Stimulated activated CD4-positive, alpha-beta T cell treated with anti-CD3 and anti-CD28 coated beads, TNF-alpha, amount 100 ng/mL, for 24 hours (primary cell): ENCODE measurements around the gene CRIP3.
"Not testable (repeated sequence)": the region's sequence is repeated elsewhere in the genome, so short reads cannot be mapped to it uniquely, and the experiment has no call there.

Source experiments
- DNase-seq, 3 experiments: peaks; one replicate each; pipeline ENCODE4 v3.0.0-alpha.2; 2020; ENCODE audit warnings: low read depth in 3 of 3

The CRIP3 gene, protein sequence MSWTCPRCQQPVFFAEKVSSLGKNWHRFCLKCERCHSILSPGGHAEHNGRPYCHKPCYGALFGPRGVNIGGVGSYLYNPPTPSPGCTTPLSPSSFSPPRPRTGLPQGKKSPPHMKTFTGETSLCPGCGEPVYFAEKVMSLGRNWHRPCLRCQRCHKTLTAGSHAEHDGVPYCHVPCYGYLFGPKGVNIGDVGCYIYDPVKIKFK

GRCh38 chr6:43308101-43308989 is at the start of gene CRIP3:
Gene CRIP3, minus strand, starts transcription at chr6:43308826. Its CDS starts 34 bp downstream, at chr6:43308792.
- DNase-seq: peak; percentile 6 to 60 (median 28)

GRCh38 chr6:43355862-43356590 is 47.4 kb upstream of the CRIP3 start:
- no peak for DNase-seq

- DNase-seq: not testable (repeated sequence)
These were observed 43.3 kb upstream of the CRIP3 start for GRCh38 chr6:43351951-43352350.

GRCh38 chr6:43347444-43347843 is 38.8 kb upstream of the CRIP3 start:
- DNase-seq: no peak

GRCh38 chr6:43347021-43347420 is 38.4 kb upstream of the CRIP3 start:
- DNase-seq: no peak

- DNase-seq: not testable (repeated sequence)
These were observed 37.6 kb upstream of the CRIP3 start for GRCh38 chr6:43346243-43346642.

- no peak for DNase-seq
These were observed 30.5 kb upstream of the CRIP3 start for GRCh38 chr6:43339168-43339567.

DNA sequence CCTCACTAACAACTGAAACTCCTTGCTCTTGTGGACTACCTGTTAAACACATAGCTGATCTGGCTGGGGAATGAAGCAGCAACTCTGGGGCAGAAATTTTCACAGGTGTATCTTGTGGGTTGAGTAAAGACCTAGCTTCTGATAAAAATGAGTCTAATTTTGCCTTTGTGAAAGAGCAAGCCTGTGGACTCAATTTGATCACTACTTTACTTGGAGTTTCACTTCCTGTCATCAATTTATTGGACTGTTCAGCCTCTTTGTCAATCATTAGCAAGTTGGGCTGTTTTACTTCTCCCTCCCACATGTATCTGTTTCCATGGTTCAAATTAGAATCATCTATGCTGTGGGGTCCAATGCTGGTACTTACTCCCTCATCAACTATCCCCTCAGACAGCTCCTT is 29.6 kb upstream of the CRIP3 start:
- DNase-seq: no peak

- DNase-seq: no peak
These were observed 27.8 kb upstream of the CRIP3 start for GRCh38 chr6:43336382-43336781.

- DNase-seq: no peak
These were observed 26.8 kb upstream of the CRIP3 start for GRCh38 chr6:43335469-43335868.

DNA sequence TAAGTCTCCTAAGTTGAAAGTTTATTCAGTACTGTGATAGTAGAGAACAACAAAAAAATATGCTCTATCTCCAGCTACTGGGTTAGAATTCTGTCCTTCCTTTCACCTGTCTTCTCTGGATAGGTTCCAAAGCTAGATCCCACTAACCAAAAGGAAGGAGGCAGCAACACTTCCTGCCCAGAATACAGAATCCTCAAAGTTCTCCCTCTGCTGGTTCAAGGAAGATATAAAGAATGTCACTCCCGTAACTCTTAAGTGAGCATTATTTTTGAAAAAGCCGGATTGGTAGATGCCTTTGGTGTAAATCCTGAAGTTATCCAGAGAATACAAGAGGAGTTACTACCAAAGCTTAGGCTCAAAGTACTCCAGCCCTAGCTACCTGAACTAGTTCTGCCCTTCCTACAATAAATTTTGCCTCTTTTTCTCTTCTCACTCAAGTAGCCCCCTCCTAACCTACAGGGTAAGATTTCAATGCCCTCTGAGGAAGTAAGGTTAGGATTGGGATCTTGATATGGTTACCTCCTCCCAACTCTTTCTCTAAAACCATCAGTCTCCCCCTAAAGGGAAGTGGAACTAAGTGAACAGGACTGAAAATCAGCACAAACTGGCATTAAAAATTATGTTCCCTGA is 26.0 kb upstream of the CRIP3 start:
- no peak for DNase-seq

DNA sequence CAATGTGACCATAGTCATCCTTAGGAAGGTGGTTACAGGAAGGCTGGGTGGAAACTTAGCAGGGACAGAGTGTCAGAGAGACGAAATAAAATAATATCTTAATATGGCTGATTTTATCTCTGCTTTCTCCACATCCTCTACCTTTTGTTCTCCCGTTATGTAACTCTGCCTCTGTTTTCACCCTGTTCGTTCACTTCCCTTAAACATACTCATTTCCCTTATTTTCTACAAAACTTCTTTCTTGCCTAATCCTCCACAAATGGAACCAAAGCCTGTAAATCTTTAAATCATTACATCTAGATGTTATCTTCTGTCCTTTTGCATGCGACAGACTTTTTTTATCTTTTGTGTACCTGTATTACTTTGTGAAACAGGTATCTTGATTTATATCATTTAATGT is 23.3 kb upstream of the CRIP3 start:
- no peak for DNase-seq

DNA sequence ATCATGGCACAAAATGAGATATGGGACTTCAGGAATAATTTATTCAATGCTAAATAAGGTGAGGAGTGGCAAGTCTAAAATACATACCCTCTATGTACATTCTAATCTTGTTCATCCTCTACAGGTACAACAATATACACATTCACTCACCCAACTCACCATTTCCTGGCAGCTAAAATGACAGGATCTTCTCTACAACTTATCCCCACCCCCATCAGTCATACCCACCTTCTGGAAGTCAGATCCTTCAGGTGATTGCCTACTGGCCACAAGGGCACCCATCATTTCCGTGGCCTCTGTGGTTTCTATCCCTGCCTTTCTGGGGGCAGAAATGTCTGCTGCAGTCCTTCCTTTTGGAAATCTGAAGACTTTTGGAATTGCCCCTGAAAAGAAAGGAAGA is 22.8 kb upstream of the CRIP3 start:
- no peak for DNase-seq

GRCh38 chr6:43328528-43328927 is 19.9 kb upstream of the CRIP3 start:
- no peak for DNase-seq

- DNase-seq: no peak
These were observed 17.2 kb upstream of the CRIP3 start for GRCh38 chr6:43325876-43326275.

GRCh38 chr6:43318011-43318410 is 9.4 kb upstream of the CRIP3 start:
- DNase-seq: no peak

GRCh38 chr6:43313813-43314212 is 5.2 kb upstream of the CRIP3 start:
- DNase-seq: no peak

DNA sequence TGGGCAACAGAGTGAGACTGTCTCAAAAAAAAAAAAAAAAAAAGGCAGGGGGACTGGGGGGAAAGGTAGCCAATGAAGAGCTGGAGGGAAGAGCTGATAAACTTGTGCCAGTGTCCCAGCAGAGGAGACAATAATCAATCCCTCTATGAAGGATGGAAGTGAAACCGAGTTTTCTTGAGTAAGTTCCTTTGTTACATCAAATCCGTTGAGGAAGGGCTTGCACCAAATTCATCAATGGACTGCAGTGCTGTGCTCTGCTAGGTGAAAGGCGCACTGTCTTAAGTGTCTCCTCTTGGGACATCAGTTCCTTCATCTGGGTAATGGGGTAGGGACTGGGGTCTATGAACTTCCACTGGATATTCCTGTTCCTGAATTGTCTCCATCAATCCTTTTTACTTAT is 3.0 kb upstream of the CRIP3 start:
- DNase-seq: no peak

- DNase-seq: no peak
These were observed 2.0 kb upstream of the CRIP3 start for GRCh38 chr6:43310624-43311023.

GRCh38 chr6:43310134-43310533 is 1.5 kb upstream of the CRIP3 start:
- no peak for DNase-seq

GRCh38 chr6:43308990-43309477 is 408 bp upstream of the CRIP3 start:
- DNase-seq: no peak
